HepG2 (cell line): ENCODE data around the gene DCLK1. TPM values are rescaled to one million over a fixed set of nuclear protein-coding genes. Genes with fewer than 3 reads are reported as not detected.

Experiments used
- FIP1L1 ChIP-seq: fragments of 200-400 bp; formaldehyde crosslinking; IDR thresholded peaks from 2 replicates; pipeline ENCODE4 v1.6.1; 2018; ENCODE audit warnings: low read depth, mild to moderate bottlenecking, low read length, moderate library complexity, borderline replicate concordance; ENCODE audit not compliant: insufficient read depth
- MAX ChIP-seq: IDR thresholded peaks from 2 replicates; pipeline ENCODE4 v1.6.1; 2012; ENCODE audit warnings: inconsistent platforms
- PBX2 ChIP-seq: IDR thresholded peaks from 2 replicates; pipeline ENCODE4 v1.6.1; 2016; ENCODE audit warnings: control low read depth
- PCBP2 ChIP-seq: fragments of 200-400 bp; formaldehyde crosslinking; optimal IDR thresholded peaks from 2 replicates; pipeline ENCODE3; 2018; ENCODE audit warnings: low read length, low read depth; ENCODE audit not compliant: poor library complexity, severe bottlenecking
- ZNF816 ChIP-seq: sonication (generic); formaldehyde crosslinking; IDR thresholded peaks from 2 replicates; pipeline ENCODE4 v1.8.0; 2022; ENCODE audit warnings: missing genetic modification reagents, mild to moderate bottlenecking, borderline replicate concordance
- polyA plus RNA-seq, 8 experiments: library from polyadenylated mRNA; depleted of rRNA in 3 of 8; stranded (reverse) in 7 of 8; unstranded in 1 of 8; fragments of >200 nt; fragmentation: Illumina TruSeq in 4 of 8; extraction: Trizol in 4 of 8; gene quantifications; 2 replicates each; pipeline versions ENCODE4 v1.2.1 to v1.2.3, GENCODE V29; 2011 to 2016; ENCODE audit warnings: low read depth in 4 of 8, missing spikeins in 1 of 8, mixed read lengths in 1 of 8; ENCODE audit not compliant: insufficient read depth in 1 of 8
- total RNA-seq, 5 experiments: library from RNA; depleted of rRNA; stranded (reverse); fragments of >200 nt; fragmentation: Illumina TruSeq; extraction: Trizol; gene quantifications; 2 replicates each; pipeline ENCODE4 v1.2.3, GENCODE V29; 2016; ENCODE audit warnings: low read depth in 1 of 5
- TF ChIP-seq, protein P1 (sequence below): sonication (generic); formaldehyde crosslinking; IDR thresholded peaks from 2 replicates; pipeline ENCODE4 v1.4.0; 2020; ENCODE audit warnings: mild to moderate bottlenecking, missing genetic modification reagents
- TF ChIP-seq, protein P2 (sequence below): sonication (generic); formaldehyde crosslinking; IDR thresholded peaks from 2 replicates; pipeline ENCODE4 v1.8.1; 2023; ENCODE audit warnings: missing genetic modification reagents, inconsistent platforms, borderline replicate concordance

Gene DCLK1
- total and polyA plus RNA-seq, 2 of the 13 experiments (the other 11 are each of a cell fraction or from before 2014, with no cell fraction given), result not detected

DNA sequence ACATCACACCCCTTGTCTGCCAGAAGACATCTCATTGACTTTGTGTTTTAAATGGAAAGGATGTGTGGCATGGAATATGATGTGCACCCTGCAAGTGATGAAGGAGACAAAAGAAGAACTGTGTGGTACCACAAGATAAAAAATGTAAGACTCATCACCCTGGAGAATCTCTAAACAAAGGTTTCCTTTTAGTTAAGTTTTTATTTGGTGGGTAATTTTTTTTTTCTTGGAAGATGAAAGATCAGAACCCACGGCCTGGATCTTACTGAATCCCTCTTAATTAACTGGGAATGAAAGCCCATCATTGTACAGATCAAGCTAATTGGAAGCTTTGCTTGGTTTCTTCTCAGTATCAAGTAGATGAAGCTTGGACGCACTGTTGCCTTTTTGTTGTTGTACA lies 129.6 kb downstream of the DCLK1 start (continued):
- TF ChIP-seq, protein P1, sequence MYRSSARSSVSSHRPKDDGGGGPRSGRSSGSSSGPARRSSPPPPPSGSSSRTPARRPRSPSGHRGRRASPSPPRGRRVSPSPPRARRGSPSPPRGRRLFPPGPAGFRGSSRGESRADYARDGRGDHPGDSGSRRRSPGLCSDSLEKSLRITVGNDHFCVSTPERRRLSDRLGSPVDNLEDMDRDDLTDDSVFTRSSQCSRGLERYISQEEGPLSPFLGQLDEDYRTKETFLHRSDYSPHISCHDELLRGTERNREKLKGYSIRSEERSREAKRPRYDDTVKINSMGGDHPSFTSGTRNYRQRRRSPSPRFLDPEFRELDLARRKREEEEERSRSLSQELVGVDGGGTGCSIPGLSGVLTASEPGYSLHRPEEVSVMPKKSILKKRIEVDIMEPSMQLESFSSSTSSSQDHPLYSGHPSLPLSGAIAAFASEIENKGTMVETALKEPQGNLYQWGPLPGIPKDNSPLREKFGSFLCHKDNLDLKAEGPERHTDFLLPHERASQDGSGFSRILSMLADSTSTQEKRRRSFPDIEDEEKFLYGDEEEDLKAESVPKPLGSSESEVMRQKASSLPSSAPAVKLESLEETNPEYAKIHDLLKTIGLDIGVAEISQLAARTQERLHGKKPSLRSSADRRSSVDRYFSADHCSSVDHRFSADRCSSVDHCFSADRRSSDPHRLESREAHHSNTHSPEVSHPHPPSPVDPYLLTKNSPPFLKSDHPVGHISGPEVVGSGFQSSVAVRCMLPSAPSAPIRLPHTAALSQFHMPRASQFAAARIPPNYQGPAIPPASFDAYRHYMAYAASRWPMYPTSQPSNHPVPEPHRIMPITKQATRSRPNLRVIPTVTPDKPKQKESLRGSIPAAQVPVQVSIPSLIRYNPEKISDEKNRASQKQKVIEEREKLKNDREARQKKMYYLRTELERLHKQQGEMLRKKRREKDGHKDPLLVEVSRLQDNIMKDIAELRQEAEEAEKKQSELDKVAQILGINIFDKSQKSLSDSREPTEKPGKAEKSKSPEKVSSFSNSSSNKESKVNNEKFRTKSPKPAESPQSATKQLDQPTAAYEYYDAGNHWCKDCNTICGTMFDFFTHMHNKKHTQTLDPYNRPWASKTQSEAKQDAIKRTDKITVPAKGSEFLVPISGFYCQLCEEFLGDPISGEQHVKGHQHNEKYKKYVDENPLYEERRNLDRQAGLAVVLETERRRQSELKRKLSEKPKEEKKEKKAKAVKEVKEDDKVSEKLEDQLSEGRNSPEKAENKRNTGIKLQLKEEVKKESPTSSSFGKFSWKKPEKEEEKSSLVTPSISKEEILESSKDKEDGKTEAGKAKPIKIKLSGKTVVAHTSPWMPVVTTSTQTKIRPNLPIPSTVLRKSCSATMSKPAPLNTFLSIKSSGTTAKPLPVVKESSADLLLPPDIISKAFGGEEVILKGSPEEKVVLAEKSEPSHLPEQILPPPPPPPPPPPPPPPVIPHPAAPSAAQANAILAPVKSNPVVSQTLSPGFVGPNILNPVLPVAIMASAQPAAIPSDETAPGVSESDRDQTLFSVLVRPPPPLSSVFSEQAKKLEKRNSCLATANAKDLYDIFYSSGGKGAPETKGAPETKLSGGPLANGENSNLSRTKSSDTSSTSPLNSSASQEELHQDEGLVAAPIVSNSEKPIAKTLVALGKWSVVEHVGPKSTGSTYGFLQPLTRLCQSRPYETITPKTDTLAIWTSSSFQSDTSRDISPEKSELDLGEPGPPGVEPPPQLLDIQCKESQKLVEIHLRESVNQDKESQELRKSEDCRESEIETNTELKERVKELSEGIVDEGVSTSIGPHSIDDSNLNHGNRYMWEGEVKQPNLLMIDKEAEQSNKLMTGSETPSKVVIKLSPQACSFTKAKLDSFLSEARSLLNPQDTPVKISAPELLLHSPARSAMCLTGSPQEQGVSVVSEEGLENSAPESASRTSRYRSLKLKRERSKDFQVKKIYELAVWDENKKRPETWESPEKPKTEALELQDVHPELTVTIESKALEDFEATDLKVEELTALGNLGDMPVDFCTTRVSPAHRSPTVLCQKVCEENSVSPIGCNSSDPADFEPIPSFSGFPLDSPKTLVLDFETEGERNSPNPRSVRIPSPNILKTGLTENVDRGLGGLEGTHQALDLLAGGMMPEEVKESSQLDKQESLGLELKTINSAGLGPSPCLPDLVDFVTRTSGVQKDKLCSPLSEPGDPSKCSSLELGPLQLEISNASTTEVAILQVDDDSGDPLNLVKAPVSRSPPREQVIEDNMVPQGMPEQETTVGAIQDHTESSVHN (CRISPR knock-in tag), result no peak
- TF ChIP-seq FIP1L1, result no peak
- TF ChIP-seq ZNF816, result no peak
- no peak for TF ChIP-seq MAX
- TF ChIP-seq, protein P2, sequence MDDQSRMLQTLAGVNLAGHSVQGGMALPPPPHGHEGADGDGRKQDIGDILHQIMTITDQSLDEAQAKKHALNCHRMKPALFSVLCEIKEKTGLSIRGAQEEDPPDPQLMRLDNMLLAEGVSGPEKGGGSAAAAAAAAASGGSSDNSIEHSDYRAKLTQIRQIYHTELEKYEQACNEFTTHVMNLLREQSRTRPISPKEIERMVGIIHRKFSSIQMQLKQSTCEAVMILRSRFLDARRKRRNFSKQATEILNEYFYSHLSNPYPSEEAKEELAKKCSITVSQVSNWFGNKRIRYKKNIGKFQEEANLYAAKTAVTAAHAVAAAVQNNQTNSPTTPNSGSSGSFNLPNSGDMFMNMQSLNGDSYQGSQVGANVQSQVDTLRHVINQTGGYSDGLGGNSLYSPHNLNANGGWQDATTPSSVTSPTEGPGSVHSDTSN (CRISPR knock-in tag), result no peak
- no peak for TF ChIP-seq PBX2 (CRISPR knock-in tag)
- TF ChIP-seq PCBP2, result no peak
